IMR-90 (cell line): ENCODE measurements around the gene CPEB3. TPM values are rescaled to one million over a fixed set of nuclear protein-coding genes. Genes with fewer than 3 reads are reported as not detected.

Experiments
- ATAC-seq: fragments of 200-7000 bp; cut with Tn5 transposase; 2 replicates; pipeline ENCODE4 v1.9.1; 2020; ENCODE audit warnings: low read depth, mild to moderate bottlenecking, moderate library complexity
- BruUV-seq: library from RNA; stranded (reverse); fragments of 400-500 nt; replicated peaks from 2 replicates; lab custom pipeline; 2021; lab: Mats Ljungman, UMichigan
- CTCF ChIA-PET: fragments of 300-600 bp; formaldehyde crosslinking; extraction: SDS; loops from one replicate; lab custom pipeline; 2021; ENCODE audit warnings: antibody characterized with exemption; lab: Yijun Ruan, JAX
- POLR2A ChIA-PET: fragments of 300-600 bp; sonication (Branson Sonifier 250); formaldehyde crosslinking; loops from one replicate; lab custom pipeline; 2022; ENCODE audit warnings: antibody characterized with exemption; ENCODE audit not compliant: unreplicated experiment; lab: Charles Lee
- DNase-seq: peaks from one replicate; pipeline ENCODE4 v3.0.0; 2013
- H2AFZ ChIP-seq: replicated peaks from 2 replicates; pipeline ENCODE3; 2013; ENCODE audit warnings: low read length, mild to moderate bottlenecking; ENCODE audit not compliant: poor library complexity
- H2AK5ac ChIP-seq: 2 replicates; pipeline ENCODE4 v1.6.1; 2013; ENCODE audit warnings: low read depth, low read length, inconsistent platforms
- H2AK9ac ChIP-seq: replicated peaks from 2 replicates; pipeline ENCODE3; 2013; ENCODE audit warnings: mild to moderate bottlenecking, low read depth, low read length, moderate library complexity; ENCODE audit not compliant: poor library complexity
- H2BK120ac ChIP-seq: 2 replicates; pipeline ENCODE4 v1.6.1; 2013; ENCODE audit warnings: low read depth, low read length, inconsistent platforms
- H2BK15ac ChIP-seq: 3 replicates; pipeline ENCODE4 v1.6.1; 2013; ENCODE audit warnings: low read depth, low read length, inconsistent platforms
- H2BK20ac ChIP-seq: 2 replicates; pipeline ENCODE4 v1.6.1; 2013; ENCODE audit warnings: low read depth, mild to moderate bottlenecking, inconsistent platforms, low read length, moderate library complexity
- H2BK5ac ChIP-seq: 2 replicates; pipeline ENCODE4 v1.6.1; 2013; ENCODE audit warnings: mild to moderate bottlenecking, low read depth, low read length, inconsistent platforms; ENCODE audit not compliant: poor library complexity, severe bottlenecking
- H3K14ac ChIP-seq: replicated peaks from 2 replicates; pipeline ENCODE4 v1.6.1; 2013; ENCODE audit warnings: low read depth, low read length, inconsistent platforms
- H3K18ac ChIP-seq: 2 replicates; pipeline ENCODE4 v1.6.1; 2013; ENCODE audit warnings: low read depth, low read length, control low read depth
- H3K23ac ChIP-seq: 2 replicates; pipeline ENCODE4 v1.6.1; 2013; ENCODE audit warnings: low read depth, low read length, inconsistent platforms
- H3K27ac ChIP-seq: 2 replicates; pipeline ENCODE4 v1.5.1; 2013; ENCODE audit warnings: mild to moderate bottlenecking, control low read depth, low read length; ENCODE audit not compliant: insufficient read depth
- H3K27me3 ChIP-seq: 2 replicates; pipeline ENCODE4 v1.6.1; 2013; ENCODE audit warnings: low read length; ENCODE audit not compliant: control insufficient read depth, insufficient read depth
- H3K36me3 ChIP-seq: 2 replicates; pipeline ENCODE4 v1.6.1; 2013; ENCODE audit warnings: low read length, mixed read lengths; ENCODE audit not compliant: control insufficient read depth, insufficient read depth
- H3K4ac ChIP-seq: 2 replicates; pipeline ENCODE4 v1.6.1; 2013; ENCODE audit warnings: low read depth, low read length, inconsistent platforms
- H3K4me1 ChIP-seq: 2 replicates; pipeline ENCODE4 v1.6.1; 2013; ENCODE audit warnings: low read length, mixed read lengths; ENCODE audit not compliant: control insufficient read depth, insufficient read depth
- H3K4me2 ChIP-seq: 2 replicates; pipeline ENCODE4 v1.6.1; 2013; ENCODE audit warnings: low read depth, mild to moderate bottlenecking, control low read depth, low read length, moderate library complexity
- H3K4me3 ChIP-seq: 2 replicates; pipeline ENCODE4 v1.5.1; 2013; ENCODE audit warnings: low read depth, mild to moderate bottlenecking, control low read depth, low read length, moderate library complexity; ENCODE audit not compliant: insufficient read depth
- H3K56ac ChIP-seq: 2 replicates; pipeline ENCODE4 v1.6.1; 2013; ENCODE audit warnings: low read length, inconsistent platforms; ENCODE audit not compliant: insufficient read depth; ENCODE audit errors: extremely low read depth
- H3K79me1 ChIP-seq, 2 experiments: 2 replicates each; pipeline ENCODE4 v1.6.1; 2013; ENCODE audit warnings: low read length in 2 of 2, inconsistent platforms in 1 of 2, low read depth in 1 of 2
- H3K9ac ChIP-seq: 2 replicates; pipeline ENCODE4 v1.6.1; 2013; ENCODE audit warnings: low read depth, low read length, control low read depth
- H3K9me1 ChIP-seq: 2 replicates; pipeline ENCODE4 v1.6.1; 2013; ENCODE audit warnings: low read length, inconsistent platforms; ENCODE audit not compliant: insufficient read depth
- H3K9me3 ChIP-seq: 2 replicates; pipeline ENCODE4 v1.6.1; 2013; ENCODE audit warnings: low read length; ENCODE audit not compliant: control insufficient read depth, insufficient read depth
- H4K20me1 ChIP-seq: 2 replicates; pipeline ENCODE4 v1.6.1; 2013; ENCODE audit warnings: low read length, inconsistent platforms; ENCODE audit not compliant: insufficient read depth
- H4K5ac ChIP-seq: 2 replicates; pipeline ENCODE4 v1.6.1; 2013; ENCODE audit warnings: mild to moderate bottlenecking, low read depth, low read length, control low read depth
- H4K8ac ChIP-seq, 2 experiments: 2 replicates each; pipeline ENCODE4 v1.6.1; 2013; ENCODE audit warnings: low read depth in 2 of 2, low read length in 2 of 2, control low read depth in 1 of 2, inconsistent platforms in 1 of 2
- H4K91ac ChIP-seq: 2 replicates; pipeline ENCODE4 v1.6.1; 2013; ENCODE audit warnings: low read depth, low read length, inconsistent platforms; ENCODE audit not compliant: insufficient read depth
- CEBPB ChIP-seq: IDR thresholded peaks from 2 replicates; pipeline ENCODE4 v1.6.1; 2012; ENCODE audit warnings: low read depth, low read length, improper control_type of control experiment
- MAFK ChIP-seq: IDR thresholded peaks from 2 replicates; pipeline ENCODE4 v1.6.1; 2012; ENCODE audit warnings: low read depth, low read length, improper control_type of control experiment
- NFE2L2 ChIP-seq: fragments of 150-350 bp; IDR thresholded peaks from 2 replicates; pipeline ENCODE4 v1.6.1; 2016; ENCODE audit warnings: low read depth, mild to moderate bottlenecking, low read length
- RFX5 ChIP-seq: IDR thresholded peaks from 2 replicates; pipeline ENCODE4 v1.8.0; 2012; ENCODE audit warnings: low read depth, mild to moderate bottlenecking, low read length, moderate library complexity
- WGBS, 2 experiments: methylation state at CpG; one replicate each; pipeline versions ENCODE4 v1.1.5 to v1.1.7; 2013; ENCODE audit warnings: missing lambda C conversion rate in 2 of 2; ENCODE audit not compliant: insufficient read length in 1 of 2; ENCODE audit errors: extremely low coverage in 2 of 2; 5-methylcytosine and 5-hydroxymethylcytosine counted together
- dilution Hi-C: fragments of 300-500 bp; cut with HindIII; formaldehyde crosslinking; loops from one replicate; pipeline ENCODE4 v1.14.3; 2018; ENCODE audit warnings: low sequenced_read_pairs; ENCODE audit not compliant: unreplicated experiment
- in situ Hi-C: fragments of 300-500 bp; cut with MboI; formaldehyde crosslinking; loops from 3 replicates; pipeline ENCODE4 v1.14.3; 2019; ENCODE audit warnings: low sequenced_read_pairs, inconsistent platforms, mixed read lengths
- intact Hi-C: fragments of 100-400 bp; cut with micrococcal nuclease; formaldehyde crosslinking; loops from 2 replicates; pipeline ENCODE4 v1.10.0; 2022
- polyA plus RNA-seq, 3 experiments: library from polyadenylated mRNA; depleted of rRNA; stranded (reverse); fragments of >200 nt; gene quantifications; 2 replicates each; pipeline ENCODE4 v1.2.3, GENCODE V29; 2012; ENCODE audit warnings: low replicate concordance in 1 of 3
- total RNA-seq: library from RNA; depleted of rRNA; stranded (reverse); fragments of >200 nt; gene quantifications from 2 replicates; pipeline ENCODE4 v1.2.3, GENCODE V29; 2012

Gene CPEB3
- total and polyA plus RNA-seq, 2 of the 4 experiments (the other 2 are of a cell fraction): 0.18 to 0.36 TPM

DNA sequence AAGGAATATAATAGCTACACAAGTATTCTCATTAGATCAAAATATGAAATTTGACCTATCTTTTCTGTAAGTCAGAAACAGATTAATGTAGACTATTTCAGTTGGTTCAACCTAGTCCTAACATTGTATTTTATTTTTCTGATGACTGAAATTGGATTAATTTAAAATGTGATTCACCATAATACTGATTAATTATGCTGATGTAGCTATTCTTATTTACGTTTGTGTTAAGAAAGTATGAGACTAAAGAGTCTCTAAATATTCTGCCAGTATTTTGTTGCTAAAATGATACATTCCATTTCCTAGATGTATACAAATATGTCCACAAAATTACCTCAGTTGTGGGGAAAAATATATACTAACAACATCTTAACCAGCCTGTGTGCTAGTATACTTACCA lies 18.4 kb upstream of the CPEB3 start:
- H2BK5ac ChIP-seq: no peak overlapping the region
- no peak overlapping the region for H2AFZ ChIP-seq
- no peak overlapping the region for H3K23ac ChIP-seq
- H4K20me1 ChIP-seq: peaks cover 19% of the 10 kb centered on the region
- no peak overlapping the region for H3K56ac ChIP-seq
- DNase-seq (no peak), ATAC-seq (no peak)
- H3K79me1 ChIP-seq: peaks cover 33 to 44% of the 10 kb centered on the region in 2 experiments
- intact Hi-C loops (no loop called here), in situ Hi-C loops (no loop called here), dilution Hi-C loops (no loop called here)
- no TSS peak for BruUV-seq
- H3K27ac ChIP-seq: no peak overlapping the region
- no peaks in the 10 kb centered on the region; the same call in 1 of the 2 replicates for H3K9me1 ChIP-seq
- H3K9me3 ChIP-seq: no peaks in the 10 kb centered on the region
- H2AK9ac ChIP-seq: no peak overlapping the region
- H3K14ac ChIP-seq: no peak overlapping the region
- no CpG with 5 or more reads among the region's 1 CpG for WGBS, 2 experiments
- TF ChIP-seq NFE2L2: no peak
- no peak for TF ChIP-seq CEBPB
- no peak for TF ChIP-seq RFX5
- TF ChIP-seq MAFK: peak; percentile 93
- ChIA-PET CTCF (interaction anchor here (0.9 to 1.7 kb wide), 3 partner anchors 9 to 31 kb away, joined by 3 to 4 read pairs (median 4); no protein-coding TSS in a partner anchor), POLR2A (no interaction called here)
- H4K5ac ChIP-seq: no peak overlapping the region
- H3K36me3 ChIP-seq: peaks cover 9% of the 10 kb centered on the region
- no peak overlapping the region for H3K18ac ChIP-seq
- H2BK20ac ChIP-seq: no peak overlapping the region
- H3K9ac ChIP-seq: no peak overlapping the region
- H3K4me3 ChIP-seq: no peak overlapping the region
- H4K91ac ChIP-seq: no peak overlapping the region
- no peak overlapping the region for H3K4ac ChIP-seq
- no peaks in the 10 kb centered on the region for H3K4me1 ChIP-seq
- no peak overlapping the region for H4K8ac ChIP-seq
- H3K4me2 ChIP-seq: no peak overlapping the region
- no peak overlapping the region for H2BK15ac ChIP-seq
- no peaks in the 10 kb centered on the region for H3K27me3 ChIP-seq
- H2BK120ac ChIP-seq: no peak overlapping the region
- no peak overlapping the region for H2AK5ac ChIP-seq
